ENCODE data around the gene TMEM176A.
"Not testable (repeated sequence)": the region's sequence is repeated elsewhere in the genome, so short reads cannot be mapped to it uniquely, and the experiment has no call there.

Gene TMEM176A

DNA sequence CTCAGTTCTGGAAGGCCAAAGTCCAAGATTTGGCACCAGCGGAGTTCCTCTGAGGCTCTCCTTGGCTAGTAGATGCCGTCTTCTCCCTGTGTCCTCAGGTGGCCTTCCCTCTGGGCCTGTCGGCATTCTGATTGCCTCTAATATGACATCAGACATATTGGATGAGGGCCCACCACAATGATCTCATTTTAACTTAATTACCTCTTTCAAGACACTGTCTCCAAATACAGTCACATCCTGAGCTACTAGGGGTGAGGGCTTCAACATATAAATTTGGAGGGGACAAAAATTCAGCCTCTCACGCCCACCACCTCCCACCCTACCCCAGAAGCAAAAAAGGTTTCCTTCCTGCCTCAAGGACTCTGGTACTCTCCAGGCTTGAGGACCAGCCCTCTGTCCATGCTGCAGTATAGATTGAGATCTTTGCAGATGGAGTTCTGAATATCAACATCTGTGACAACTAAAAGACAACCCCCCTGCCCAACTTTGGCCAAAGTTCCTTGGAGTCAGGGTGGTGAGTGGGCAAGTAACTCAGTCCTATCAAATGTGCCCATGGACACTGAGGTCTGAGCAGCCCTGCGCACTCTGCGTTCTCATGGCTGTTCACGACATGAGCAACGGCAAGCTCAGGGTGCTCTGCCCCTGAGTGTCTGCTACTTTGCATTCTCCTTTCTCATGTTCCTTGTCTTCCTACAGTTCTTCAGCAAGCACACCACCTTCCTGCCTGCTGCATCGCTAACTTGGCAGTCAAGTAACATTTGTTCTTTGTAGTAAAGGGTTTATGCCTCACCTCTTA lies 11.9 kb upstream of the TMEM176A start:
- DNase-seq = no peak
- no peak for ATAC-seq

DNA sequence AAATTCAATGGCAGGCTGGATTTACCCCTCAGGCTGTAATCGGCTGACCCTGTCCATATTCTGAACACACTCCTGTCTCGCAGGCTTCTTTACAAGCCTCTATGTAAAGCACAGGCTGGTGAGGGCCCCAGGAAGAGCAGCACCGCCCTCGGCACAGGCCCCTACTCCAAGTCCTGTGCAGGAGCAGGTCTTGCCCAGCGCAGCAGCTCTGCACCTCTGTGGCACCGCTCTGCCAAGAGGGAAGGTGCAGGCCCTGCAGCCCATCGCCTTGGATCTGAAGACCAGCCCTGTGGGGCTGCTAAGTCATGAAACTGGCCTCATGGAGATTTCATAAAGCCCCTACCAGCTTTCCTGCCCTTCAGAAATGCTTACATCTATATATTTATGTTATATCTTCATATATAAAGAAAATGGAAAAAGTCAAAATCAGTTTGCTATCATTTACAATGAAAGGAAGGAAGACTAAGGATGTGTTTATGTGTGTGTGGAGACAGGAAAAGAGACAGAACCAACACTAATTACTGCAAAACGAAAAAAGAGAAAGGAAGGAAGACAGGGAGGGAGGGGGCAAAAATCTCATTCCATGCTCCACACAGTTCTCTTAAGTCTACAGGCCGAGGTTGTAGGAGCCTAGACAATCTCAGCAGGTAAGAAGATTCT lies 10.0 kb upstream of the TMEM176A start:
- no peak for ATAC-seq
- no peak for DNase-seq

DNA sequence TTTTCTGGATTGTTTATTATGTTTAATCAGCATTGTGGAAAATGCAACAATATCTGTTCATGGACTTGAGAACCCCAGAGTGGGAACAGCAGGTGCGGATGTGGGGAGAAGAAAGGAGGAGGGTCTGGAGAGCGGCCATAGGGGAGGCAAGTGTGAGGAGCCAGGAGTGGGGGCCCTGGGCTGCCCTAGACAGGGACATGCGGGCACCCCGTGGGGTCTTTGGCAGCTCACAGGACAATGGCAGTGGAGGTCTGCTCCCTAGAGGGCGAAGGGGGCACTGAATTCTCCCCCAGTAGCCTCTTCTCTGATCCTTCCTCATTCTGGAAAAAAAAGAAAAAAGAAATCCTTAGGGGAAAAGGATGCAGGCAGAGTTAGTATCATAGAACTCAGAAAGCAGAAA lies 9.3 kb upstream of the TMEM176A start:
- no peak for ATAC-seq
- DNase-seq = no peak

DNA sequence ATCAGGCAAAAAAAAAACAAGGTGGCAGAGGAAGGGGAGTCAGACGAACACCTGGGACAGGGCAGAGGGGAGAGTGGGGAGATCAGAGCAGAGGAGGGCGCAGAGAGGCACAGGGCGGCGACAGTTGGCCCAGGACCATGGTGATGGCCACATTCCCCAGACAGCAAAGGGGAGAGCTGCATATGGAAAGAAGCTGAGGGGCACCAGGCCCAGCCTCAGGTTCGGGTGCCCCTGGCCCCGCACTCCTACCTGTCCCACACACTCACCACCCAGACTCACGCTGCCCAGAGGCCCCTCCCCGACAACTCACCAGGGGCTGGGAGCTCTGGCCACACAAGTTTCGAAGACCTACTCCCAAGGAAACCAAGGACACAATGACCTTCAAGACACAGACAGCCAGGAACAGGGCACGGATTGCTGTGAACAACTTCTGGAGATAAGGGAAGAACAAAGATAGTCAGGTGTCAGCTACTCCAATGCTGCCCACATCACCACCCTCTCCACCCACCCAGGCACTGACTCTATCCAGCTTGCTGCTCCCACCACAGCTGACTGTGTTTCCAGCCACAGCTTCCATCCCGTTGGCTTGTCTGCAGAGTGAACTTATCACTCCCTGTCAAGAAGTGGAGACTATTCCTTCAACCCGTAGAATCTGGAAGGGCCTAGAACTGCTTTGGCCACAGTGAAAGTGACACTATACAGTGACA lies 8.7 kb upstream of the TMEM176A start:
- no peak for DNase-seq

DNA sequence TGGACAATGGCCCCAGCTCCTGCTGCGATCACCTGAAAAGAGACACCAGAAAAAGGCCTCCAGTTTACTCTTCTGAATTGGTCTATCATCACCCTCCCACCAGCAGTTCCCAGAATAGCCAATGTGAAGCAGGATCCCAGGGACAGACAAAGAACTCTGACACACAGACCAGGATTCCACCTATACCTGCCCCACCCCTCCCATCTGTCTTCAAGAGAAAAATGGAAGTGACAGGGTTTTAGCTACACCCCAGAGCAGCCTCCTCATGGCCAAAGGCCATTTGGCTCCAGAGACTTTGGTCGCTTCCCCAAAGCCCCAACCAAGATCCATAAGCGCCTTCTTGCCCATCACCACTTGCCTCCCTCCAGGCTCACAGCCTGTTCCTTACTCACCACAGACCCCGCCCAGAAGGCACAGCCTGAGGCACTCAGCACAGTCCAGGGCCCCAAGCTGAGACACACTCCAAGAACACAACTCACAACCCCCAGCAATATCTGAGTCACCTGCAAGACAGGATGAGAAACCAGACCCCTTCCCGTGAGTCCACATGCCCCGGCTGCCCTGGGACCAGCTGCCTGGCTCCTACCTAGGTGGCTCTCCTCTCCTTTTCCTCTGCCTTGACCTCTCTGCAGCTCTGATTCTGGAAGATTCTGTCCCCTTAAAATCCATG lies 6.9 kb upstream of the TMEM176A start:
- no peak for ATAC-seq
- no peak for DNase-seq

More for the DNA sequence above, 8.7 kb upstream of the TMEM176A start:
- ATAC-seq = no peak

DNA sequence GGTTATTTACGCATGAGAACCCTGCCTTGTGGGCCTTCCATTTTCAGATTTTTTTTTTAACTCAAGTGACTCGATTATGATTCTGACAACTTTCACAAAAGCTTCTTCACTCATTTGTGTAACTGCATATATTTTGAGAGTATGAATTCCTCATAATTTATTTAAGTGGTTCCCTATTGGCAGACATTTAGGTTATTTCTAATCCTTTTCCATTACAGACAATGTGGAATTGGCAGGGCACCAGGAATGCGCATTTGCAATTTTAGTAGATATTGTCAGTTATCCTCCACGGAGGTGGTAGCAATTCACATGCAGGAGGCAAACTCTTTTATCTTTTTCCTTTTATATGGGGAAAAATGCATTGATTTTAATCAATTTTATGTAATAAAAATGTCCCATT lies 2.9 kb upstream of the TMEM176A start:
- DNase-seq (no peak), ATAC-seq (no peak)

DNA sequence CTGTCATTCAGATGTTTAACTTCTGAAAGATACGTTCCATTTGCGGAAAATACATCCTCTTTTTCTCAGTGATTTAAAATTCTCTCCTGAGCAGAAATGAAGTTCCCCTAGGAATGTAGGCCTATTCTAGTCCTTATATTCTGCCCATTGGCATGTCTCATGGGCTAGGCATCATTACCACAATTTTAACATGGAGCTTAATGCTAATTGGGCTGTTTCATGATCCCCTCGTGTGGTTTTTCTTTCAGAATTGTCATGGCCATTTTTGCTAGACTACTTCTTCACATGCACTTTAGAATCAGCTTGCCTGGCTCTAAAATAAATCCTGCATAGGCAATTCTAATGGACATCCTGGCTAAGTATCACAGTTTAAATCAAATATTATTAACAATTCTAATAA lies 1.4 kb upstream of the TMEM176A start:
- ATAC-seq (no peak), DNase-seq (no peak)

DNA sequence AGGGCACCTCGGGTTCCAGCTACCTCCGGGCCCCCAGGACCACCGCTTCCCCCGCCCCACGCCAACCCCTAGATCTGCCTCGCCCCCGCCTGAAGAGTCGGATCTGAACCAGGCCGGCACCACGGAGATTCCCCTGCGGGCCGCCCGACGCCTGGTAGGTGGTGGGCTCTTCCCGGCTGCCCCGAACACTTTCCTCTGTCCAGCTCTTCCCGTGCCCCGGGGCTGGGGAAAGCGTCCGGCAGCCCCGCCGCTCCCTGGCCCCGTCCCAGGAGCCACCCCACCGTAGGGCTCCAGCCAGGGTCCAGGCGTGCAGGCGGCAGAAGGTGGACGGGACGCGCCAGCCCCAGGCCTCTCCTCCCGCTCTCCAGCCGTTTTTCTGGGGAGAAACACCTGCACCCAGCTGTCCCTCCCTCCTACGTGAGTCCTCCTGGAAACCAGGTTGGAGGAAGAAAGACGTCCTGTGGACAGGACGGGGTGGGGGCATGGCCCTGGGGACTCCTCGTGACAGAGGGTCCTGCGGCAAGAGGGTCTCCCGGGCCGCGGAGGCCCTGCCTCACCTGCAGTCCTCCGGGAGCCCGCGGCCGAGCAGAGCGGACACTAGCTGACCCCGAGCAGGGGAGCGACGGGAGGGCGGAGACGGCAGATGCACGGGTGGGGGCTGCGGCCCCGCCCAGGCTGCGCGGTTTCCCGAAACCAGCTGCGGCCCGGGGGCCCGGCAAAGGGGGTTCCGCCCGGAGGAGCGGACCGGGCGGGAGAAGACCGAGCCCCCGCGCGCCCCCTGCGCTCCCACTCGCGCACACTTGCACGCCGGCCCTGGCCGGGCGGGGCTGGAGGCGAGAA lies 608 bp upstream of the TMEM176A start, which contains the start of gene TMEM176B:
TMEM176B (minus strand) TSS at position 624 of the 840 bp plus-strand sequence. CDS start 3,795 bp downstream, outside the sequence.
- no peak for DNase-seq
- ATAC-seq = no peak

DNA sequence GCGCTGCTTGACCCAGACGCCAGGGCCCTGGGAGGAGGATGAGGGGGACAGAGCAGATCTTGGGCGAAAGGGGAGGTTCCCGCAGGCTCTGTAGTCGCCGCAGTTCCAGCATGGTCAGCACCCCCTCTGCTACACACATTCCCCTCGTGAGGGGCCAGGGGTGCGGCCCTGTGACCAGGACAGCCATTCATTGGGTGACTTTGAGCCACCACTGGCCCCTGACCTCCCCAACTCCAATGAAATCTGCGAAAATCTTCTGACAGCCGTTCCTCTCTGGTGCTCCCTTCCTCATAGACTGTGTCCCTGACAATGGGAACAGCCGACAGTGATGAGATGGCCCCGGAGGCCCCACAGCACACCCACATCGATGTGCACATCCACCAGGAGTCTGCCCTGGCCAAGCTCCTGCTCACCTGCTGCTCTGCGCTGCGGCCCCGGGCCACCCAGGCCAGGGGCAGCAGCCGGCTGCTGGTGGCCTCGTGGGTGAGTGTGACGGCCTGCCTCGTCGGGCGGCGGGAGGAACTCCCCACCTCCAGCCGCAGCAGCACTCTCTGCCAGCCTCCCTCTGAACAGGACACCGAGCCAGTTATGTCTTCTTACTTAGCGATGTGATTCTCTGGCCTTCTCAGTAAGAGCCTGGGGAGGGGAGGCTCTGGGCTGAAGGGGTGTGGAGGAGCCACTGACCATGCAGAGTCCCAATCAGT lies 825 bp downstream of the TMEM176A start:
- DNase-seq (no peak), ATAC-seq (no peak)

DNA sequence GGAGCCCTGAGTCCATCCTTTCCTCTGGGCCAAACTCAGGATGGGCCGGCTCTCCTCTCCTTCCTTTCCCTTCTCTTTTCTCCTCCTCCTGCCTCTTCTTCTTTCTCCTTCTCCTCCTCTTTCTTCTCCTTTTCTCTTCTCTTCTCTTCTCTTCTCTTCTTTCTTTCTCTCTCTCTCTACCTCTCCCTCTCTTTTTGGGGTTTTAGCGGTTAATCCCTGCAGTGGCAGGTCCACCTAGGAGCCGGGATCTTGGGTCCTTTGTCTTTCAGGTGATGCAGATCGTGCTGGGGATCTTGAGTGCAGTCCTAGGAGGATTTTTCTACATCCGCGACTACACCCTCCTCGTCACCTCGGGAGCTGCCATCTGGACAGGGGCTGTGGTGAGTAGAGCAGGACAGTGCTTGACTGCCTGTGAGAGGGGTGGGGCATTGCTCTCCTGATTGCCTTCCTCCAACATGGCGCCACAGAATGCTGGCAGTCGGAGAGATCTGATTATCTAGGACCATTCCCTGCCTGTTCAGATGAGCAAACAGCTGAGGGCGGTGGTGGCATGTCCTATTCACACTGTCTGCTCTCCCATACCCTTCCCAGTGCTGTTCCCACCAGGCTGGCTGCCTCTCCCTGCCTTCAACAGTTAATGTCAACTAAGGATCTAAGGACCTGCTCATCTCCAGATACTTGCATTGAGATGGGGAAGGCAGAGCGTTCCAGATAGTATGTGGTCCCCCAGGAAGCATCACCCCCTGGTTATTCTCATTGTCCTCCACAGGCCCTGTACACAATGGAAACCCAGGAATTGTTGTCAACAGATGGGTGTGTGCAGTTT lies 1.6 kb downstream of the TMEM176A start:
- ATAC-seq = no peak

DNA sequence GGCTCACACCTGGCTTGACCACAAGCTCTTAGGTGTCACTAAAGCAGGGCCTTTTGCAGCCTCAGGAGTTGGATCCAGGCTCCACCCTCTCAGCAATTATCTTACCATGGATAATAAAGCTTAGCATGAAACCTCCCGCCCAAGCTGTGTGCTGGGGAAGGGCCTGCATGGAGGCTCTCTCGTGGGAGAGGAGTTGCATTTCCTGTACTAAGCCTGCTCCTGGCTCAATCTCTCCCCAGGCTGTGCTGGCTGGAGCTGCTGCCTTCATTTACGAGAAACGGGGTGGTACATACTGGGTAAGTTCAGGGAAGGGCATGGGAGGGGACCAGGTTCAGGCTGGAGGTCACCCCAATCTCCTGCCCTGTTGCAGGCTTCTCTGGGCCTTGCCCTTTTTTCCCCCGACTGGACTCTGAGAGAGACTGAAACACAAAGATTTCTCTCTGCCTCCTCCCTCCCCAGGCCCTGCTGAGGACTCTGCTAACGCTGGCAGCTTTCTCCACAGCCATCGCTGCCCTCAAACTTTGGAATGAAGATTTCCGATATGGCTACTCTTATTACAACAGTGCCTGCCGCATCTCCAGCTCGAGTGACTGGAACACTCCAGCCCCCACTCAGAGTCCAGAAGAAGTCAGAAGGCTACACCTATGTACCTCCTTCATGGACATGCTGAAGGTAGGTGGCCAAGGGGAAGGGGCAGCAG lies 2.7 kb downstream of the TMEM176A start:
- DNase-seq (no peak), ATAC-seq (no peak)

More for the DNA sequence above, 1.6 kb downstream of the TMEM176A start:
- DNase-seq = no peak

DNA sequence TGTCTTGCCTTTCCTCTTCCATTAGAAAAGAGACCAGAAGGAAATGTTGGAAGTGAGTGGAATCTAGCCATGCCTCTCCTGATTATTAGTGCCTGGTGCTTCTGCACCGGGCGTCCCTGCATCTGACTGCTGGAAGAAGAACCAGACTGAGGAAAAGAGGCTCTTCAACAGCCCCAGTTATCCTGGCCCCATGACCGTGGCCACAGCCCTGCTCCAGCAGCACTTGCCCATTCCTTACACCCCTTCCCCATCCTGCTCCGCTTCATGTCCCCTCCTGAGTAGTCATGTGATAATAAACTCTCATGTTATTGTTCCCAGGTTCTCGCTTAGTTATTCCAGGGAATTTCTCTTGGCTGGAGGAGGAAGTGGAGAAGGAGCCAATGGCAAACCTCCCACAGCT lies 4.2 kb downstream of the TMEM176A start:
- no peak for DNase-seq
- ATAC-seq = no peak

DNA sequence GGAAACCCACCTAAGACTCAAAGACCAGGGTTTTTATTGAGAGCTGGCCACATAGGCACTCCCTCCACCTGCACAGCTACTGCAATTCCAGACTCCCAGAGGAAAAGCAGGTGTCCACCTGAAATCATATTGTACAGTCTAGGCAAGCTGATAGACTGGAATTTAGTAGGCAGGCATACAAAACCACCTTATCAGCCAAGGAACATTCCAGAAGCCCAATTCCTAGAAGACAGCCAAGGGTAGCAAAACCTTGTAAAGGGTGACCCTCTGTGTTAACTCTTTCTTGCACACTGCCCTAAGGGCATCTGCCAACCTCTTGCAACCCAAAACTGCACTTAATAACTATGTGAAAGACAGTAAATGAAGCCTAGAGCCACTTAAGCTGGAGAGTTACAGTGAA lies 5.3 kb downstream of the TMEM176A start:
- no peak for DNase-seq
- no peak for ATAC-seq

DNA sequence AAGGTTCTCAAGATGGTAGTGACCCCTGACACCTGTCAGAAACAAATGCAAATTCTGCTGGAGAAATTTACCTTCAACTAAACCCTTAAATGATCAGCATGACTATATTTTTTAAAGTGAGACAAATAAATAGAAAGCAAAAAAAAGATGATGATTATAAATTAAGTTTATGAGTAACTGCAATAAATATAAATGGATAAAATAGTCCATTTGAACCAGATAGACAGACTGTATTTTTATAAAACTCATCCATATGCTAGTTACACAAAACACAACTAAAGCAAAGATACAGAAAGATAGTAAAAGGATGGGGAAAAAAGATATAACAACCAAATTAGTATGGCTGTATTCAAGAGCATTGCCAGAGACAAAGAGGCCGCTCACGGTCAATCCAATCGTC lies 5.9 kb downstream of the TMEM176A start:
- no peak for DNase-seq
- no peak for ATAC-seq

DNA sequence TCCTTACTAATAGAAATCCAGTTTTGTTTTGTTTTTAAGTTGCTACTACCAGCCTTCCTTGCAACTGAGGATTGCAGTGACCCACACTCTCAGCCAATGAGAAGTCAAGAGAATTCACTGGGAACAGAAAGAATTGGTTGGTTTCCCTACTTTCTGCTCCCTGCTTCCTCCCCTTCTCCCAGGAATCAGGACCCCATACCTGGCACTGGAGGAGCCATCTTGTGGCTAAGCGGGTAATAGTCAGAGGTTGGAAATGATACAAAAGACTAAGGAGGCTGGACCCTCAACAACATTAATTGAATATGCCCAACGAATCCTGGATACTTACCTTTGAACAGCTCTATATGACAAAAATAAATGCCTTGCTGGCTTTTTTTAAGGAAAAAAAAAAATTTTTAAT lies 6.3 kb downstream of the TMEM176A start:
- no peak for ATAC-seq
- DNase-seq = no peak

DNA sequence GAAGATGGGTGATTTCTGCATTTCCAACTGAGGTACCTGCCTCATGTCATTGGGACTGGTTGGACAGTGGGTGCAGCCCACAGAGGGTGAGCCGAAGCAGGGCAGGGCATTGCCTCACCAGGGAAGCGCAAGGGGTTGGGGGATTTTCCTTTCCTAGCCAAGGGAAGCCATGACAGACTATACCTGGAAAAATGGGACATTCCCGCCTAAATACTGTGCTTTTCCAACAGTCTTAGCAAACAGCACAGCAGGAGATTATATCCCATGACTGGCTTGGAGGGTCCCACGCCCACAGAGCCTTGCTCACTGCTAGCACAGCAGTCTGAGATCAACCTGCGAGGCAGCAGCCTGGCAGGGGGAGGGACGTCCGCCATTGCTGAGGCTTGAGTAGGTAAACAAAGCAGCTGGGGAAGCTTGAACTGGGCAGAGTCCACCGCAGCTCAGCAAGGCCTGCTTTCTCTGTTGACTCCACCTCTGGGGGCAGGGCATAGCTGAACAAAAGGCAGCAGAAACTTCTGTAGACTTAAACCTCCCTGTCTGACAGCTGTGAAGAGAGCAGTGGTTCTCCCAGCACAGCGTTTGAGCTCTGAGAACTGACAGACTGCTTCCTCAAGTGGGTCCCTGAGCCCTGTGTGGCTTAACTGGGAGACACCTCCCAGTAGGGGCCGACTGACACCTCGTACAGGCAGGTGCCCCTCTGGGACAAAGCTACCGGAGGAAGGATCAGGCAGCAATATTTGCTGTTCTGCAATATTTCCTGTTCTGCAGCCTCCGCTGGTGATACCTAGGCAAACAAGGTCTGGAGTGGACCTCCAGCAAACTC lies 7.3 kb downstream of the TMEM176A start:
- ATAC-seq, DNase-seq: not testable (repeated sequence)

DNA sequence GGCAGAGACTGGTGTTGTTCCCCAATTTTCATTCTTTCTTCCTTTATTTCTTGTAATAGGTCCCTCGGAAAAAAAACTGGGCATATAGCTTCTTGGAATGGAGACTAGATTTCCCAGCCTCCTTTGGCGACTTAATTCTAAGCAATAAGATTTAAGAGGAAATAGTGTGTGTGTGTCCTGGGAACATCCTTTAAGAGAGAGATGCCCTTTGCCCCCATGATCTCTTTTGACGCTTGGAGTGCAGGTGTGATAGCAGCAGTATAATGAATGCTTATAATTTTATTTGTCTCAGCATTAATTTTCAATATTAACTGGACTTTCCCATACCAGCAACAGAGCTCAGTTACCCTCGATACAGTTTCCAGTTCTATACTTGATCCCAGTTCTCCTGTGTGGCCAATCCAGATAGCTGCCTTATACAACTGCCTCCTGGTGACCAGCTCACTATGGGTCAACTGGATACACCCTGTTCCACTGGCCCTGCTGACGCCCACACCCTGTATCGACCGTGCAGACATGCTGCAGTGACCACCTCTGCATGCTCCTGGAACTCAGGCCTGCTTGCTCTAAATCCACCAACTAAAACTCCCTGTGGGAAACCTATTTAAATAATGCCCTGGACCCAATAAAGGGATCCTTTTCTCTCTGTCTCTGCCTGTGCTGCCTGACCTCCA lies 13.9 kb downstream of the TMEM176A start:
- no peak for DNase-seq
- no peak for ATAC-seq

DNA sequence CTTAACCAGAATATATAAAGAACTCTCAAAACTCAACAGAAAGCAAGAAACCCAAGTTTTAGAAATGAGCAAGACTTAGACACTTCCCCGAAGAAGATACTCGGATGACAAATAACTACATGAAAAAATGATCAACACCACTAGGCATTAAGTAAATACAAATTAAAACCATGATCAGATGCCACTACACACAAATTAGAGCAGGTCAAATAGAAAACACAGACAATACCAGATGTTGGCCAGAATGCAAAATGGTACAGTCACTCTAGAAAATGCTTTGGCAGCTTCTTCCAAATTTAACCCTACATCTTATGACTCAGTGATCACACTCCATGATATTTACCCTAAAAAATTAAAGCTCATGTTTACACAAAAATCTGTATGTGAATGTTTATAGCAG lies 18.4 kb downstream of the TMEM176A start:
- DNase-seq (no peak), ATAC-seq (no peak)

Data from stimulated activated naive CD8-positive, alpha-beta T cell treated with anti-CD3 and anti-CD28 coated beads, Interleukin-15, Interleukin-2, amounts not matched to agents 100 U/mL and 50 U/mL, for 24 hours (primary cell).